Kidney (tissue), 14 donors: ENCODE data around the gene SEMA6B. TPM values are rescaled to one million over a fixed set of nuclear protein-coding genes. Genes with fewer than 3 reads are reported as not detected.

ENCODE experiments used
- DNase-seq, 5 donors: peaks; one replicate each; pipeline ENCODE4 v3.0.0-alpha.2; 2013 to 2020
- FAIRE-seq: peaks from 2 replicates; lab custom pipeline; 2012; peaks lifted over from hg19 to GRCh38; lab: Jason Lieb, UNC
- H3K27ac ChIP-seq, 2 donors: one replicate each; pipeline ENCODE4 v1.7.0; 2013; ENCODE audit warnings: low read depth in 2 of 2, low read length in 2 of 2, inconsistent platforms in 1 of 2
- H3K27me3 ChIP-seq: one replicate; pipeline ENCODE4 v1.7.1; 2013; ENCODE audit warnings: low read length, inconsistent platforms; ENCODE audit not compliant: control insufficient read depth, insufficient read depth
- H3K36me3 ChIP-seq, 3 donors: one replicate each; pipeline versions ENCODE4 v1.7.0 to v1.7.1; 2013; ENCODE audit warnings: low read length in 3 of 3, control low read depth in 1 of 3, inconsistent platforms in 1 of 3; ENCODE audit not compliant: insufficient read depth in 3 of 3, control insufficient read depth in 2 of 3
- H3K4me1 ChIP-seq, 3 donors: one replicate each; pipeline versions ENCODE4 v1.7.0 to v1.7.1; 2013; ENCODE audit warnings: low read length in 3 of 3, inconsistent platforms in 1 of 3, low read depth in 1 of 3; ENCODE audit not compliant: control insufficient read depth in 2 of 3, insufficient read depth in 2 of 3
- H3K4me3 ChIP-seq, 3 donors: one replicate each; pipeline versions ENCODE4 v1.7.0 to v1.8.1; 2013; ENCODE audit warnings: low read length in 3 of 3, control low read depth in 1 of 3, inconsistent platforms in 1 of 3
- H3K9ac ChIP-seq, 3 donors: one replicate each; pipeline versions ENCODE4 v1.7.0 to v1.7.1; 2013; ENCODE audit warnings: low read length in 3 of 3, control low read depth in 1 of 3, inconsistent platforms in 1 of 3
- H3K9me3 ChIP-seq, 3 donors: one replicate each; pipeline versions ENCODE4 v1.7.0 to v1.7.1; 2013; ENCODE audit warnings: low read length in 3 of 3, control low read depth in 1 of 3, inconsistent platforms in 1 of 3; ENCODE audit not compliant: control insufficient read depth in 2 of 3, insufficient read depth in 1 of 3
- intact Hi-C: fragments of 100-400 bp; cut with DNase I; formaldehyde crosslinking; loops from one replicate; pipeline ENCODE4 v1.11.1; 2022
- polyA plus RNA-seq: library from polyadenylated mRNA; stranded (reverse); fragments of 350-450 nt; fragmentation: Illumina TruSeq; extraction: RNeasy Lipid Tissue Mini Kit (QIAGEN cat#74804); gene quantifications from one replicate; pipeline ENCODE4 v1.2.3, GENCODE V29; 2014; ENCODE audit warnings: low read depth, low replicate concordance; ENCODE audit not compliant: insufficient read depth
- total RNA-seq: library from RNA; stranded (reverse); fragmentation: NEBNext Ultra II Directional; extraction: Animal tissue kit (Norgen Biotek cat#: 25700); gene quantifications from one replicate; pipeline ENCODE4 v1.2.1, GENCODE V29; 2021
- TF ChIP-seq, protein P1 (sequence below): IDR thresholded peaks from 3 replicates; pipeline ENCODE4 v1.5.1; 2012; ENCODE audit warnings: mild to moderate bottlenecking, moderate library complexity, borderline replicate concordance; ENCODE audit not compliant: insufficient read depth; ENCODE audit errors: extremely low read depth
- donor health status: control.
- donor health status: control.
- donor health status: control.
- donor health status: control.
- donor health status: control.
- donor health status: DM: yes; HTN: yes; CAD: no.
- donor health status: Normal renal cell carcinoma (clear cell type).

The SEMA6B gene
- total and polyA plus RNA-seq, 2 donors from 2014 or later, result 2.6 to 17.7 TPM

DNA sequence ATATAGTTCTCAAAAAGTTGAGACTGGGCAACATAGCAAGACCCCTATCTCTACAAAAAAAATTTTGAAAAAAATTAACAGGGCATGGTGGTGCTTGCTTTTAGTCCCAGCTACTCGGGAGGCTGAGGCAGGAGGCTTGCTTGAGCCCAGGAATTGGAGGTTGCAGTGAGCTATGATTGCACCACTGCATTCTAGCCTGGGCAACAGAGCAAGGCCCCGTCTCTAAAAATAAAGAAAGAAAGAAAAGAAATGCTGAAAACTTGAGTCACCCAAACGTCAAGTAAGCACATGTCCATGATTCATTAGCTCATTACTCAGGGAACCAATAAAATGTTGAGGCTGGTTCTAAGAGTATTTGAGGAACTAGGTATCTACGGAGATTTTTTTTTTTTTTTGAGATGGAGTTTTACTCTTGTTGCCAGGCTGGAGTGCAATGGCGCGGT is 33.9 kb upstream of the SEMA6B start:
- Histone ChIP-seq H3K9me3 (no peaks in the 10 kb centered on the region), H3K4me1 (no peaks in the 10 kb centered on the region), H3K36me3 (no peaks in the 10 kb centered on the region), H3K4me3 (no peak overlapping the region), H3K9ac (no peak overlapping the region), H3K27ac (no peak overlapping the region), H3K27me3 (peaks cover 2% of the 10 kb centered on the region)
- TF ChIP-seq, protein P1, sequence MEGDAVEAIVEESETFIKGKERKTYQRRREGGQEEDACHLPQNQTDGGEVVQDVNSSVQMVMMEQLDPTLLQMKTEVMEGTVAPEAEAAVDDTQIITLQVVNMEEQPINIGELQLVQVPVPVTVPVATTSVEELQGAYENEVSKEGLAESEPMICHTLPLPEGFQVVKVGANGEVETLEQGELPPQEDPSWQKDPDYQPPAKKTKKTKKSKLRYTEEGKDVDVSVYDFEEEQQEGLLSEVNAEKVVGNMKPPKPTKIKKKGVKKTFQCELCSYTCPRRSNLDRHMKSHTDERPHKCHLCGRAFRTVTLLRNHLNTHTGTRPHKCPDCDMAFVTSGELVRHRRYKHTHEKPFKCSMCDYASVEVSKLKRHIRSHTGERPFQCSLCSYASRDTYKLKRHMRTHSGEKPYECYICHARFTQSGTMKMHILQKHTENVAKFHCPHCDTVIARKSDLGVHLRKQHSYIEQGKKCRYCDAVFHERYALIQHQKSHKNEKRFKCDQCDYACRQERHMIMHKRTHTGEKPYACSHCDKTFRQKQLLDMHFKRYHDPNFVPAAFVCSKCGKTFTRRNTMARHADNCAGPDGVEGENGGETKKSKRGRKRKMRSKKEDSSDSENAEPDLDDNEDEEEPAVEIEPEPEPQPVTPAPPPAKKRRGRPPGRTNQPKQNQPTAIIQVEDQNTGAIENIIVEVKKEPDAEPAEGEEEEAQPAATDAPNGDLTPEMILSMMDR, result no peak
- FAIRE-seq (no peak), DNase-seq (no peak)
- intact Hi-C loops, result no loop called here

DNA sequence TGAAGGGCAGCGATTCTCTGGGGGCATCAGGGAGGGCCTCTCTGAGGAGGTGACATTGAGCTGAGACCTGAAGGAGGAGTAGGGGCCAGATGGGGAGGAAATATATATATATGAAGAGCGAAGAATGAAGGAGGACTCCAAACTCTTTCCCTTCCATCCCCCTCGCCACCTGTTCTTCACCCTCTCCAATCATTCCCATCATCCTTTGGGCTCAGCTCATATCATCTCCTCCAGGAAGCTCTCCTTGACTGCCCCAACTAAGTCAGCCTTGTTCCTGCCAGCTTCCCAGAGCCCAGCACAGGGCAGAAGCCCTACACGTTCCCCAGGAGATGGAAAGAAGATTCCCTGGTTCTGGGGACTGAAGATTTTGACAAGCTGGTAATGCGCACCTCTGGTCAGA is 33.0 kb upstream of the SEMA6B start:
- DNase-seq (no peak), FAIRE-seq (no peak)
- Histone ChIP-seq H3K9ac (no peak overlapping the region), H3K27me3 (peaks cover 2% of the 10 kb centered on the region), H3K4me3 (no peak overlapping the region), H3K27ac (no peak overlapping the region), H3K4me1 (no peaks in the 10 kb centered on the region), H3K36me3 (no peaks in the 10 kb centered on the region), H3K9me3 (no peaks in the 10 kb centered on the region)
- TF ChIP-seq, protein P1, result no peak
- intact Hi-C loops, result no loop called here

DNA sequence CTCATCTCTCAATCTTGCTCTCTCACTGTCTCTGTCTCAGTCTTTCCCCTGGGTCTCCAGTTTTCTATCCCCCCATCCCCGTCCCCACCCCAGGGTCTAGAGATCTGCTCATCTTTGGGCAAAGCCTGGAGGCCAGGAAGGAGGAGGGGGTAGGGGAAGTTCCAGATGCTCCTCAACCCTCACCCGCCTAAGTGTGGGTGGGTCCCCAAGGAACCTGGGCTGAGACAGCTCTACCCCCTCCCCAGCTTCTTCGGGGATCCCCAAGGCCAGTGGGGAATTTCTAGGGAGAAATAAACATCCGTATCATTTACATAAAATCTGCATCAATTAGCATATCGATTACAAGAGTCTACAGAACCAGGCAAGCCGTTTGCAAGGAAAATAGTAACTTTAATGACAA is 31.8 kb upstream of the SEMA6B start:
- no peaks in the 10 kb centered on the region for H3K9me3 ChIP-seq
- H3K36me3 ChIP-seq, result no peaks in the 10 kb centered on the region
- intact Hi-C loops, result no loop called here
- no peak overlapping the region for H3K9ac ChIP-seq
- H3K4me1 ChIP-seq, result no peaks in the 10 kb centered on the region
- no peak for FAIRE-seq
- no peaks in the 10 kb centered on the region for H3K27me3 ChIP-seq
- TF ChIP-seq, protein P1, result no peak
- DNase-seq, result no peak
- no peak overlapping the region for H3K4me3 ChIP-seq
- H3K27ac ChIP-seq, result no peak overlapping the region

DNA sequence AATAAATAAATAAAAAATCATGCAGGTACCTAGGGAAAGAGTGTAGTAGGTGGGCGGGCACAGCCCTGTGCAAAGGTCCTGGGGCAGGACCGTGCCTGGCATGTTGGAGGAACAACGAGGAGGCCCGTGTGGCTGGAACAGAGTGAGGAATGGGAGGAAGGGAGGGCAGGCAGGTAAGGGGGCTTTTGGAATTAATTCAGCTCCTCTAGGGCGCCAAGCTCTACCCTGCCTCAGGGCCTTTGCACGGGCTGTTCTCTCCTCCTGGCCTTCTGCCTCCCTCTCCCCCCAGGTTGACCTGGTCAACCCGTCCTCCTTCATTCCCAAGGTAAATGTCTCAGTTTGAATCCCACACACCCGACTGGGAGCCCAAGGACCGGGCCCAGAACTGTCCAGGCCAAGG is 31.1 kb upstream of the SEMA6B start:
- no peaks in the 10 kb centered on the region for H3K9me3 ChIP-seq
- FAIRE-seq (no peak), DNase-seq (no peak)
- intact Hi-C loops, result no loop called here
- TF ChIP-seq, protein P1, result no peak
- H3K4me1 ChIP-seq, result no peaks in the 10 kb centered on the region
- H3K4me3 ChIP-seq, result no peak overlapping the region
- H3K27me3 ChIP-seq, result no peaks in the 10 kb centered on the region
- no peak overlapping the region for H3K27ac ChIP-seq
- no peak overlapping the region for H3K9ac ChIP-seq
- no peaks in the 10 kb centered on the region for H3K36me3 ChIP-seq
